GM18907 (cell line): Measurements from ENCODE around the gene ADCY7.

Experiments
- ATAC-seq: cut with Tn5 transposase; IDR thresholded peaks from one replicate; pipeline ENCODE4 v1.9.1; 2021; ENCODE audit warnings: mild to moderate bottlenecking, moderate library complexity; ENCODE audit not compliant: unreplicated experiment

ADCY7 gene

DNA sequence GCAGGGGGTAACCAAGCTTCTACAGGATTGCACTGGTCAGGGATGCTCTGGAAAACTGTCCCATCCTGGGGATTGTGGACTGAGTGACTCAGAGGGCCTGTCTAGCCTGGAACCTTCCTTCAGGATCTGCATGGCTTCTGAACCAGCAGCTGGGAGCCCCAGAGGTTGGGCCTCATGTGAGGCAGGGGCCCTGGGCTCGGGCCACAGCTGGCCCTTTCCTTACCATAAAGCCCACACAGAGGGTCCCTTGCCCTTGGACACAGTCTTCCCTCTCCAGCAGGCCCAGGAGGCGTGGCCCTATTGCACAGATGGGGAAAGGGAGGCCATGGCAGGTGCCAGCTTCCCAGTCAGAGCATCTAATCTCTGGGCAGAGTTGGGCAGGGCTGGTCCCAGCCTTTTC lies 30.5 kb downstream of the ADCY7 start:
- no peak for ATAC-seq

DNA sequence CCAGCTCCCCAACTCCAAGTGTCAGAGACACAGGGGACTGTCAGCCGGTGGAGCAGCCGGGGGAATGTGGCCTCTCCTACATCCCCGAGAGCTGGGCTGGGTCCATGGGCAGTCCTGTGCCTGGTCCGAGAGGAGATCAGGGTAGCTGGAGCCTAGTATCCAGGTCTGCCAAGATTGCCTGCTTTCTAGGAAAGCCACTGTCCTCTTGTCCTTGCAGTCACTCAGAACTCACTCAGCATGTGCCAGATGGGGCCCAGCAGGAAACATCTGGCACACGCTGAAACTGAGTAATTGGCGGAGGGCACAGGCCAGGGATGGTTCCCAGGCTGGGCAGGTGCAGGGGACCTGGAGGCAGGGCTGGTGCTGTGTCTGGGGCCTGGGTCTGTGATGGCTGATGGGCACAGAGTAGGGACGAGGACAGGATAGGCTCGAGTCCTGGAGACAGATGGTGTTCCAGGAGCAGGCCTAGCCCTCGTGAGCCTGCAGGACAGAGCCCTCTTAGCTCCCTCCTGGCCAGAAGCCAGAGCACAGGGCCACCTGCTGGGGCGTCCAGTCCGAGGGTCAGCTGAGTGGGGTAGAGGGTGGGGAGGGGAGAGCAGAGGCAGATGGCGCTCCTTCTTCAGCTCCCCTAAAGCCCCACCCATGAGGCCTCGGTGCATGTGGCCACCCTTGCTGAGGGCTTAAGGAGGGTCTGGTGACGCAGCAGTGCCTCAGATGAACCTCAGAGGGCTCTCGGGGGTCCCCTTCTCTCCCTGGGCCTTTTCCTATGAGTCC lies 31.1 kb downstream of the ADCY7 start:
- ATAC-seq, result no peak

DNA sequence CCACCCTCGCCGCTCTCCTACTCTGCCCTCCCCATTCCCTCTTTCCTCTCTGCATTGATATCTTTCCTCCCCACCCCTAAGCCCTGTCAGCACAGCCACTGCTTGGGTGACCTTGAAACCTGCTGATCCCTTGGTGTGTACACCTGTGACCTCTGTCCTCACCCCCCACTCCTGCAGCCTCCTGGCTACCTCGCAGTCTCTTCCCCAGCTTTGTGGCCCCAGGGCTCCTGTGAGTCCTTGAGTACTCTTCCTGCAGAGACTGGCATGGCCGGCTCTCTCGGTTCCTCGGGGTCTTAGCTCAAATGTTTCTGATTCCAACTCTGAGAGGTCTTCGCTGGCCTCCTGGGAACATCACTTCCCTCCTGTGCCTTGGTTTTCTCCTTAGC lies 31.7 kb downstream of the ADCY7 start:
- ATAC-seq, result no peak

DNA sequence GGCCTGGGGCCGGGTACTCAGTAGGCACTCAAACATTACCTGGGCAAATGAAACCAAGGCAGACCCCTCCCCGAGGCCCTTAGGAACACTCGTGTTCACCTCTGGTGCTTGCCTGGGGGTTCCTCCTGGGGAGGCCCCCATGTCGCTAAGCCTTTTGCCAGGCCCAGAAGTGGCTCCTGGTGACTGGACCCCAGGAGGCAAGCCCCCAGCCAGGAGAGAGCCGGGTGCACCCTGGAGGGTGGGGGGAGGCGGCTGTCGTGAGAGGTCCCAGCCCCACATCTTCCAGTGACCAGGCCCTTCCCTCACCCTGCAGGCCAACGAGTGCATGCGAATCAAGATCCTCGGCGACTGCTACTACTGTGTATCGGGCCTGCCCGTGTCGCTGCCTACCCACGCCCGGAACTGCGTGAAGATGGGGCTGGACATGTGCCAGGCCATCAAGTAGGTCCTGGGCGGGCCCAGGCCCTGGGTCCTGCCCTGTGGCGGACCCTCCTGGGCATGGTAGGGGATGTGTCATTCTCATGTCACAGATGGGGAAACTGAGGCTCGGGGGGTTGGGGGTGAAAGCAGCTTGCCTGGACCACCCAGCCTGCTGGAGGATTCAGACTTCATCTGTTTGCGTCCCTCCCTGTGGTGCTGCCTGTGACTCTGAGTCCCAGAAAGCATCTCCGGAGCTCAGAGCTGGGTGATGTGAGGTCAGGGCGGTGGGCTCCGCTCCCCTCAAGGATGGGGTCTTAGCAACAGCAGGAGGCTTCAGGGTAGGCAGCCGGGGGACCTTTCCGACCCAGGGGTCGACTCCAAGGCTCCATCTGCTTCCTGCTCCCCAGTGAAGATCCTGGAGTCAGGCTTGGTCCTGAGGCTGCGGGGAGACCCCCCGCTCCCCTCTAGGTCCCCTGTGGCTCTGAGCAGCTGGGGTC lies 32.5 kb downstream of the ADCY7 start:
- ATAC-seq, result no peak

DNA sequence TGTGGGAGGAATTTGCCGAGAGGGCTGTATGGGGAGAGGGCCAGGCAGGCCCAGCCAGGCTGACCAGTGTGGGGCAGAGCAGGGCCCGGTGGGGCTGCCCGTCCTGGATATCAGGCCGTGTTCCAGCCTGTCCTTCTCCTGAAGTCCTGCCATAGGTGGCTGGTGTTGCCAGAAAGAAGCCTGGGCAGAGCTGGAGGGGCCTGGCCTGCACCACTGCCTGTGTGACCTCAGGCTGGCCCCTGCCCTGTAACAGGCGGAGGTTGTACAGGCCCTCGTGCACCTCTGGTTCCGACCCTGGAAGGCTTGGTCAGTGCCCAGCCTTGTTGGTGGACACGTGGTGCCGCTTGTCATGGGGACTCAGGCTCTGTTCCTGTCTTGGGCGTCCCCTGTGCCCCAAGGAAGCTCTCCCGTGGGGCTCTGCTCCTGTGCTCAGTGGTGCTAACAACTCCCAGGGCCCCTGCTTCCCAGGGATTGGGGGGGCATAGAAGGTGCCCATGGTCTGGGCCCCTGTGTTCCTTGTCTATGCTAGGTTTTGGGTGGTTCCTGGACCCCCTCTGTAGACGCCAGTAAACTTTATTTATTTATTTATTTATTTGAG lies 33.3 kb downstream of the ADCY7 start:
- no peak for ATAC-seq

DNA sequence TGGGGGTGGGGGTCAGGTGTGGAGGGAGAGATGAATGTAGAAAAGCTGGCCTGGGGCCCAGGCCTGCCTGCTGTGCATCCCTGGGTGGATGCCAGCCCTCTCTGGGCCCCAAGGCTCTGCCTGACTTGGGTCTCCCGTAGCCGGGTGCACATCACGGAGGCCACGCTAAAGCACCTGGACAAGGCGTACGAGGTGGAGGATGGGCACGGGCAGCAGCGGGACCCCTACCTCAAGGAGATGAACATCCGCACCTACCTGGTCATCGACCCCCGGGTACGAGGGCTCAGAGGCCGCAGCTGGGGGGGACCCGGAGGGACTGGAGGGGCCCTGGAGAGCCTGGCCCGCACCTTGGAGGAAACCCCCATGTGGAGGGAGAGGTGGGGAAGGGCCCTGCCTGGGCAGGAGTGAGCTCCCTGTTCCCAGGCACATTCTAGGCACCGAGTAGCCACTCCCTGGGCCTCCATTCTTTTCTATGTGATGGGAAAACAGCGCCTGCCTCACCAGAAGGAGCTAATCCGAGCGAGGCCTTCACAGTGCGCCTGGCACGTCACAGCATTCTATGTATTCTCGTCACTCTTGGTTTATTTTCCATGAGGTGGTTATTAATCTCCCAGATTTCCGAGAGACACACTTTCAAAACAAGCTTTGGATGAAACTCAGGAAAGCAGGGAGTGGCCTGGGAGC lies 34.7 kb downstream of the ADCY7 start:
- ATAC-seq, result no peak

DNA sequence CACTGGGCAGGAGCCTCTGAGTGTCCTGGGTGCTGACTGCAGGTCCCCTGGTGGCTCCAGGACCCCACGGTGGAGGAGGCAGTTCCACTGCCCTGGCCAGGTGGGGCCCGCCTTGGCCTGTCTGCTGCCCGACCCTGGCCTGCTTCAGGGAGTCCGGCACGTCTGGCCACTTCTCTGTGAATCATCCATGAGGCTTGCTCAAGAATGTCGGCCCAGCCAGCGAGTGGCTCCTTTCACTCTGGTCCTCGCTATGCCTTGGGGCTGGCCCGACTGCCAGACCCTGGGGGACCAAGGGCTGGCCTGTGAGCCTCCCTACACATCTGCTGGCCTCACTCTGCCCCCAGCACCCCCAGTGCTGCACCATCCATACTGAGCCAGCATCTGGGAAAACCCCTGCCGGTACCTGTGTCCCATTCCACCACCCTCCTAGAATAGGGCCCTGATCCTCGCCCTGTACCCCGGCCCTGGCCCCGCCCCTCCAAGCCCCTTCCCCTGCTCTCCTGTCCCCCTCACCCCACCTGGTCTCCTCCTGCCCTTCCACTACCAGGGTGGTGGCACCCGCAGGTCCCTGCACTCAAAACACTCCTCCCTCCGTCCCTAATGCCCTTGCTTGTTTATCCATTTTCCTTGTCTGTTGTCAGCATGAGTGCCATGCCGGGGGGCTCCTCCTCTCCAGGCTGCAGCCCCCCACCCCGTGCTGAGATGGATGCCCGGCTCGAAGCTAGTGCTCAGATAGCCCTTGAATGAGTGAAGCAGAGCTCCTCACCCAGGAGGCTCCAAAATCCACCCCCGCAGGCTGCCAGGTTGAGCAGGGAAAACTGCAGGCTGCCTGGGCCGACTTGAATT lies 35.5 kb downstream of the ADCY7 start:
- ATAC-seq, result no peak

DNA sequence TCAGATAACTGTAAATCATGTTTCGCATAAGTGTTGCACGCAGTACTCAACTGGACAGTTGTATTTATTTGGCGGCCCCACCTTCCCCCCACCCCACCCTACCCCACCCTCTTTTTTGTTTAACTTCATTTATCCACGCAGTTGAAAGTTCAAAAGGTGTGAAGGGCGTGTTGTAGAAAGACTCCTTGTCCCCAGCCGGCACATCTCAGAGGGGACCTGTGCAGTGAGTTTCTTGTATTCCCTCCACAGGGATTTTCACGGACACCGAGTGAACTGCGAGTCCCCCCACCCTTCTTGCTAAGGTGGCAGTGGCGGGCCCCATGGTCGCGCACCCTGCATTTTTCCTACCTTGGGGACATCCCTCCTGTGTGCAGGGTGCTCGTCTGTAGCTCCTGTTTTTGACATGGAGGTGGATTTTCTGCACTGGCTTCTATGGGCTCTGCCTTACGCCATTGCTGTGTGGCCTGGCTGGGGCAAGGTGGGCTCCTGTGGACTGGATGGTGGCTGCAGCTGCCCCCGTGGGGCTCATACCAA lies 36.2 kb downstream of the ADCY7 start:
- ATAC-seq, result no peak

DNA sequence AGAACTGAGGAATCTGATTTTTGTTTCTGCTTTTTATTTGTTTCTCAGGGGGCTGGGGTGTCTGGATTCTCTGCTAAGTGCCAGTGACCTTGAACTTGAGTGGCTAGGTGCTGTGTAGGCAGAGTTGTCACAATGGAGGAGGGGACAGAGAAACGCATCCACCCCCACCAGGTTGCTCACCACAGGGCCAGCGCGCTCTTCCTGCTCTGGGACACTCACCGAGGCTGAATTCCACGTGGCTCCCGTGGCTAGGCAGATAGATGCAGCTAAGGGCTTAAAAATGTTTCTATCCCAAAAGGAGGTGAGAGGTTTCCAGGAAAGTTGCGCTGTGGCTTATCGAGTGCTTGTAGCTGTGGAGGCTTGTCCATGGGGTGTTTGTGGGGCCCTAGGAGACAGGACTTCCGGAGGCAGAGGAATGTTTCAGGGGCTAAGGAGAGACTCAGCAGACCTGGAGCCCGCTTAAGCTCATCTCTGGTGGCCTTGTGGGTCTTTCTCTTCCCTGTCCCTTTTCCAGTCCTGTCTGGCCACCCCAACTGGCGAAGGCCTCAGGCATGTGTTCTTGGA lies 36.8 kb downstream of the ADCY7 start:
- ATAC-seq, result no peak

DNA sequence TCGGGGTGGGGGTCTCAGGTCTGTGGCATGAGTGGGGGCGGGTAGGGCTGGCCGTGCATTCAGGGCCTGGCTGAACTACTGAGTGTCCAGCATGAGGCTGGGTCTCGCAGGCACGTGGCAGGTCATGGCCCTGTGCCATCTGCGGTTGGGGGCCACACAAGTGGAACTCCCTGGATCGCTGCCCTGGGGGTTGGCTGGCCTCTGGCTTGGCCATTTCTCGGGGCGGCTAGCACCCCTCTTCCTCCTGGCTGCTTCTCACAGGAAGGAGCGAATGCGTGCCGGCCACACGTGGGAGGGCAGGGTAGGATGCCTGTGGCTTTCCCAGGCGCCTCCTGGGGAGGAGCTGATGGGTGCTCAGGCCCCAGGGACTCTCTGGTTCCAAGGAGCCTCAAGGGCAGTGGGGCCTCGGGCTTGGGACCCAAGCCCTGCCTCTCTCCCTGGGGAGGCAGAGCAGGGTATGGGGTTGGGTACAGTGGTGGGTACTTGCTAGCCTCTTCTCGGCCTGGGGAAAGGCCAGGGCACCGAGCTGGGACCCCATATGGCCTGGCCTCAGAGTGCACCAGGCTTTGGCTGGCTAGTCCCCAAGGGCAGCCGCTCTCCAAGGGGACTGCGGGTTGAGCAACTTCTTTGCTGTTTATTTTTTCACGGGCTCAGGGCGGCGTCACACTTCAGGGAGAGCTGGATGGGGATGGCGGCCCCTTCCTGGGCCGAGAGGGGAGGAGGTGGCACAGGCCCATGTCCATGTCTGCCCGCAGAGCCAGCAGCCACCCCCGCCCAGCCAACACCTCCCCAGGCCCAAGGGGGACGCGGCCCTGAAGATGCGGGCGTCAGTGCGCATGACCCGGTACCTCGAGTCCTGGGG lies 37.5 kb downstream of the ADCY7 start:
- ATAC-seq, result no peak

DNA sequence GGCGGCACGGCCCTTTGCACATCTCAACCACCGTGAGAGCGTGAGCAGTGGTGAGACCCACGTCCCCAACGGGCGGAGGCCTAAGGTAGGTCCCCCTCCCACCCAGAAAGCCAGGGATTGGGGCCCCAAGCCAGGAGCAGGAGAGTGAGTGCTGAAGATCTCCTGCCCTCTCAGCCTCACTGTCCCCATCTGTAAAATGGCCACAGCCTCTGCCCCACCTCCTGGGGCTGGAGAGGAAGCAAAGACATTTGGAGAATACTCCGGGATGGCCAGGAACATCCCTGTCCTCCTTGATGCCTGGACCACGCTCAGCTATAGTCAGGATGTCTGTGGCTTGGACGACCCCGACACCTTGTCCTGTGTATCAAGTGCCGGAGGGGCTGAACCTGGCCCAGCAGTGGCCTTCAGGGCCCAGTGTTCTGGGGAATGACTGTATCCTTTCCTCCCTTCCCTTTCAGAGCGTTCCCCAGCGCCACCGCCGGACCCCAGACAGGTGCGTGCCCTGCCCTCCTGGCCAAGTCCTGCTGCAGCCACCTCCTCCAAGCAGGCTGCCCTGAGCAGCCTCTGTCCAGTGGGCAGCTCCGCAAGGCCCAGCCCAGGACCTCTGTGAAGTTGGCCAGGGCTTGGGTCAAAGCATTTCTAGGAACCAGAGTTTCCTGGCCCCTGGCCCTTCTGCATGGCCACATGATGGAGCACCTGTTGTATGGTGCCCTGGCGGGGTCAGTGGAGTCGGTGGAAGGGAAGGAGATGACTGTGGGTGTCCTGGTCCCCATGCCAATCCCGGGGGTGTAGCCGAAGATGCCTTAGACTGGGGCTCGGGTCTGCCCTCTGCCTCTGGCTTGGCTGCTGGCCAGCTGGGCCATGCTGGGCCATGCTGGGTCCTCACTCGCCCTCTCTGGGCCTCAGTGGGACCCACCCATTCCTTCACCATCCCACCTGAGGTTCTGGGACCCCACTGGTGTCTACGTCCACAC lies 38.4 kb downstream of the ADCY7 start:
- no peak for ATAC-seq

DNA sequence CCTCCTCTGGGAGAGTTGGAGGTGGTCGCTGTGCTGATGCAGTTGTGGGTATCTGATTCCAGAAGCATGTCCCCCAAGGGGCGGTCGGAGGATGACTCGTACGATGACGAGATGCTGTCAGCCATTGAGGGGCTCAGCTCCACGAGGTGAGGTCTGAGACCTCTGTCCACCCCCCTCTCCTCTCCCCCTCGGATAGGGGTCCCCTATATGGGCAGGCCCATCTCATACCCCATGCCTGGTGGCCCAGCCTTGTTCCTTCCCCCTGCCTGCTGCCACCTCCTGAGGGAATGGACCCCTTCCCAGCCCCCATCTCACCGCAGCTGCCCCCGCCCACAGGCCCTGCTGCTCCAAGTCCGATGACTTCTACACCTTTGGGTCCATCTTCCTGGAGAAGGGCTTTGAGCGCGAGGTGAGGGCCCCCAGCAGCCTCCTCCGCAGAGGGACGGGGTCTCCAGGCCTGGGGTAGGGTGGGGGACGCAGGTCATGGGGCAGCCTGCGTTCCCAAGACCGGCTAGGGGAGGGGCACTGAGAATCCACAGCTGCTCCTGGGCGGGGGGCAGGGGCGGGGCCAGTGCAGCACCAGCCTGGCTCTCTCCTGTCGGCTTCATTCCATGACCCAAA lies 39.2 kb downstream of the ADCY7 start:
- ATAC-seq, result no peak

DNA sequence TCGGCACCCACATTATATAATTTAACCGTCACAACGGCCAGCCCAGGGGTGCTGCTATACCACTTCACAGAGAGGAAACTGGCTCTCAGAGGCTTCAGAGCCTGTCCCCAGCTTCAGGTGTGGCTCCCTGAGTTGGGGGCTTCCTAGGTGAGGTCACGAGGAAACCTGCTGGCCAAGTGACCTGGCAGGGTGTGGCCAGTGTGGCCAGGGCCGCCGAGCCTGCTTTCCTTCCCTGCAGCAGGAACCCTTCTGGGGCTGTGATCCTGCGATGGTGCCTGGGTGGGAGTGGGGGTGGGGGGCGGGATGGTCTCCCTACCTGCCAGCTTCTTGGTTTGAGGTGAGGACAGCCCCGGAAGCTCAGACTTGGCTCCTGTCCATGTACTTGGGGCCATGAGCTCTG lies 39.9 kb downstream of the ADCY7 start:
- no peak for ATAC-seq

DNA sequence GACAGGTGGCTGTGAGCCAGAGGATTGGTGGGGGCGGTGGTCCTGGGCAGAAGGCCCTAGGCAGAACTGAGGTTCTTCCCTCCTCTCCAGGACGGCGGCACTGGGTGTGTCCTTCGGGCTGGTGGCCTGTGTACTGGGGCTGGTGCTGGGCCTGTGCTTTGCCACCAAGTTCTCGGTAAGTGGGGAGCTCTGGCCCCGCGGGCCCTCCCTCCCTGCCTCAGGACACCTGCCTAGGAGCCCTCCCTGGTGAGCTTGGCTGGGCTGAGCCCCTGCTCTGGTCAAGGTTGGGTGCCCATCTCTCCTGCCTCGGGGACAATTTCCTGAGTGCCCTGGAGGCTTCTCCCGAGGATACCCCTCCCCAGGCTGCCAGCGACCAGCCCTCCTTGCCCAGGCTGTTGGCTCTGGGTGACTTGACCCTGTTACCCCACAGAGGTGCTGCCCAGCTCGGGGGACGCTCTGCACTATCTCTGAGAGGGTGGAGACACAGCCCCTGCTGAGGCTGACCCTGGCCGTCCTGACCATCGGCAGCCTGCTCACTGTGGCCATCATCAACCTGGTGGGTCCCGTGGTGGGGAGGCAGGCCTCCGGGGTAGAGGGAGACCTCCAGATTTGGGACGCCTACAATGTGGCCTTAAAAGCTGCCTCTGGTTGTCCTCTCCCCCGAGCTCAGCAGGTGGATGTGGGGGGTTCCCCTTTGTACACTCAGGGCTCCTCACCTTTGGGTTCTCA lies 42.0 kb downstream of the ADCY7 start:
- ATAC-seq, result no peak

DNA sequence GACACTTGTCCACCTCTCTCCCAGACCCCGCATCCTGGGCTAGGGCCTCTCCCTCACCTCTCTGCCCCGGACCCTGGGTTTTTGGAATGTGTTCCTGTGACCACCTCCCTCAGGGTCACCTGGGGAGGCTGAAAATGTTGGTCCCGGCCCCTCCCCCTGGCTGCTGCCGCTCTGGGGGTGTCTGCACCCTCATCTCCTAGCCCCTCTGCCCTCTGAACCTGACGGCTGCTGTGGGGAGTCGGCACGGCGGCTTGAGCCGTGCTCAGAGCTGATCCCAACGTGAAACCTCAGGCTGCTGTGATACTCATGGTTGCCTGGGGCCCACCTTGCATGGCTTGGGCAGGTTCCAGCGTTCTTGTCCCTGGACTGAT lies 42.8 kb downstream of the ADCY7 start:
- no peak for ATAC-seq

DNA sequence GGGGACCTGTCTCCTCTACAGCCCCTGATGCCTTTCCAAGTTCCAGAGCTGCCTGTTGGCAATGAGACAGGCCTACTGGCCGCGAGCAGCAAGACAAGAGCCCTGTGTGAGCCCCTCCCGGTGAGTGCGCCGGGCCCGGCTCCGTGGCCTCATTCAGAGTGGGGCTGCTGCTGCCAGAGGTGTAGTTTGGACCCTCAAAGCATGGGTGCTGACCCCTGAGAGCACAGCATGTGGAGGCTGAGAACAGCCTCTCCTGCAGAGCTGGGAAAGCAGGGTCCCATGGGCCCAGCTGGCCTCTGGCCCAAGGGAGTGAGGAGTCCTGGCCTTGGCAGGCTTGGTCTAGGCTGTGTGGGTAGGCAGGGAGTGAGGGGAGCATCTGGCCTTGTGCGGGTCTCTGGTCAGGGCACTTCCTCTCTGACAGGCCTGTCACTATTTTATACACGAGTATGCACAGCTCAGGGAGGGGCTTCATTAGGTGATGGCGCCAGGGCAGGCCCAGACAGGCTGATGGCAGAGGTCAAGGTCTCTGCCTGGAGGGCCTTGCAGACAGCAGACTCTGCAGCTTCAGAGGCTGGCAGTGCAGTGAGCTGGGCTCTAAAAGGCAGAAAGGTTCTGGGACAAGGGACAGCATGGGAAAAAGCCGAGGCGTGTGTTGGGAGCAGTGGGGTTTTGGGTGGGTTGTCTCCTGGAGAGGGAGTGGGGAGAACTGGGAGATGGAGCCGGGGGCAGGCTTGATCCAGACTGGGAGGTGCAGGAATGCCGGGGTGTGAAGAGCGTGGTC lies 43.4 kb downstream of the ADCY7 start:
- ATAC-seq, result no peak
